Cortex of kidney (tissue), 1 donor: ENCODE measurements around the gene CCDC15.
"Not testable (repeated sequence)": the region's sequence is repeated elsewhere in the genome, so short reads cannot be mapped to it uniquely, and the experiment has no call there.

Experiments used
- DNase-seq: peaks from one replicate; lab custom pipeline; 2025; lab: John Stamatoyannopoulos, UW

CCDC15 gene

GRCh38 chr11:125001079-125001778 is 47.2 kb downstream of the CCDC15 start:
- DNase-seq: no peak

GRCh38 chr11:125001849-125002248 is 47.8 kb downstream of the CCDC15 start:
- no peak for DNase-seq

GRCh38 chr11:125005491-125005890 is 51.5 kb downstream of the CCDC15 start:
- no peak for DNase-seq

GRCh38 chr11:125016413-125016812 is 62.4 kb downstream of the CCDC15 start:
- no peak for DNase-seq

- no peak for DNase-seq
These were observed 66.3 kb downstream of the CCDC15 start for GRCh38 chr11:125020342-125020741.

- no peak for DNase-seq
These were observed 68.5 kb downstream of the CCDC15 start for GRCh38 chr11:125022551-125022950.

GRCh38 chr11:125025968-125026367 is 72.0 kb downstream of the CCDC15 start:
- DNase-seq: no peak

- DNase-seq: not testable (repeated sequence)
These were observed 75.4 kb downstream of the CCDC15 start for GRCh38 chr11:125029431-125029830.

DNA sequence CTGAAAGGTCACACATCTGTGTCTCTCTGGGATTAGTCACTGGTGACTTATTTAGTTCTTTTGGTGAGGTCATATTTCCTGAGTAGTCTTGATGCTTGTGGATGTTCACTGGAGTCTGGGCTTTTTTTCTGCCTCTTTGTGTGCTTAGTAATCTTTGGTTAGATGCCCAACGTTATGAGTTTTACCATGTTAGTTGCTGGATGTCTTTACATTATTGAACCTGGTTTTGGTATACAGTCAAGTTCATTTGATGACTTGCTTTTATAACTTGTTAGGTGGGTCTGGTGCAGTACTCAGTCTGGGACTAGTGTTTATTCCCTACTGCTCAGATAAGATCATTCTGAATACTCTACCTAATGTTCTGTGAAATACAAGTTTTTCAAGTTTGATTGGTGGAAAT is 82.9 kb downstream of the CCDC15 start:
- no peak for DNase-seq

- DNase-seq: no peak
These were observed 95.3 kb downstream of the CCDC15 start for GRCh38 chr11:125049164-125049792.

DNA sequence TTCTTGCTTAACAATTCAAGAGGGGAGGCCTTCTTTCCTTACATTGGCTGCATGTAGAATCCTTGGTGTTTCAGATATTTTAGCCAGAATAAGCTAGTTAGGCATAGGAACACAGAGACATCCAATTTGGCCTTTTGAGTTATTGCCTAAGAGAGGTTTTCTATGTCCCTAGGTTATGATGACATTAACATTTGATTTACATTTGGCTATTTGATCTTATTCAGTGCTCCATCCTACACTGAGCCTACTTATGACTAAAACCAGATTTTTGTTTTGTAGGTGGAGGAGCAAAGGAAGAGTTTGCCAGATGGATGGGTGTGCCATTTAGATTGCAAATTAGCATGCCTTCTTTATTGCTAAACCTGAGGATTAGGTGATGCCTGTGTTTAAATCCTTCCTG is 98.0 kb downstream of the CCDC15 start:
- DNase-seq: no peak

- DNase-seq: no peak
These were observed 99.2 kb downstream of the CCDC15 start for GRCh38 chr11:125053167-125053566.

- no peak for DNase-seq
These were observed 101.2 kb downstream of the CCDC15 start for GRCh38 chr11:125055107-125055715.

DNA sequence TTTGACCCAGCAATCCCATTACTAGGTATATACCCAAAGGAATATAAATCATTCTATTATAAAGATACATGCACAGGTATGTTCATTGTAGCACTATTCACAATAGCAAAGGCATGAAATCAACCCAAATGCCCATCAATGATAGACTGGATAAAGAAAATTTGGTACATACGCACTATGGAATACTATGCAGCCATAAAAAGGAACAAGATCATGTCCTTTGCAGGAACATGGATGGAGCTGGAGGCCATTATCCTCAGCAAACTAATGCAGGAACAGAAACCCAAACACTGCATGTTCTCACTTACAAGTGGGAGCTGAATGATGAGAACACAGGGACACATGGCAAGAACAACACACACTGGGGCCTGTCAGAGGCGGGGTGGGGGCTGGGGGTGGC is 102.1 kb downstream of the CCDC15 start:
- not testable (repeated sequence) for DNase-seq

DNA sequence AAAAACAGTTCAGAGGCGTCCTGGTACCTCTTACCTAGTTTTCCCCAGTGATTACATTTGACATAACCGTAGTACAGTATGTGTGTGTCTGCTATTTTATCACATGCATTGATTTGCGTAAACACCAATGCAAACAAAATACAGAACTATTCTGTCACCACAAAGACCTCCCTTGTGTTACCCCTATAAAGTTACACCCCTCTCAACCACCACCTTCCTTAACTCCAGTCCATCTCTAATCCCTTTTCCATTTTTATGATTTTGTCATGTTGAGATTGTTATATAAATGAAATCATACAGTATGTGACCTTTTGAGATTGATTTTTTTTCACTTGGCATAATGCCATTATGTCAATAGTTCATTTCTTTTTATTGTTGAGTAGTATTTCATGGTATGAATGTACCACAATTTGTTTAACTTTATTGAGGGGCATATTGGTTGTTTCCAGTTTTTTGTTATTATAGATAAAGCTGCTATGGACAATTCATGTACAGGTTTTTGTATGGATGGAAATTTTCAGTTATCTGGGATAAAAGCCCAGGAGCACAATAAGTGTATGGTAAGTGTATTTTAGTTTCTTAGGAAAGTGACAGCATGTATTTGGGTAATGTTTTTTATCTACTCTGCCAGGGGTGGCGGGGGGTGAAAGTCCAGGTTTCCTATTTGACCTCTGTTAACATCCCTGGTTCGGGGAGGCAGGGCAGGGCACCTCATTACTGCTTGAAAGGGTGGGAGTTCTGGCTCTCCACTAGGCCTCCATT is 103.1 kb downstream of the CCDC15 start:
- DNase-seq: no peak

DNA sequence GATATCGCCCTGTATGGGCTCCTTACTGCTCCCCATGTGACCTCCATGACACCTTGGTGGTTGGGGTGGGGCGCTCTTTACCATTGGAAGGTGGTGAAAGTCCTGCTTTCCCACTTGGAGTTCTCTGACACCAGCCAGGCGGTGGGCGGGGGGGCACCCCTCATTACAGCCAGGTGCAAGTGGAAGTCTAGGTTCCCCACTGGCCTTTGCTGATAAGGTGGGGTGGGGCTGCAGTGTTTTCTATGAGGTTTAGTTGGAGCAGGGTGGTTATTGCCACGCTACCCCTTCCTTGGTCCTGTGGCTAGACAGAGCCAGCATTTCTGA is 103.7 kb downstream of the CCDC15 start:
- no peak for DNase-seq

DNA sequence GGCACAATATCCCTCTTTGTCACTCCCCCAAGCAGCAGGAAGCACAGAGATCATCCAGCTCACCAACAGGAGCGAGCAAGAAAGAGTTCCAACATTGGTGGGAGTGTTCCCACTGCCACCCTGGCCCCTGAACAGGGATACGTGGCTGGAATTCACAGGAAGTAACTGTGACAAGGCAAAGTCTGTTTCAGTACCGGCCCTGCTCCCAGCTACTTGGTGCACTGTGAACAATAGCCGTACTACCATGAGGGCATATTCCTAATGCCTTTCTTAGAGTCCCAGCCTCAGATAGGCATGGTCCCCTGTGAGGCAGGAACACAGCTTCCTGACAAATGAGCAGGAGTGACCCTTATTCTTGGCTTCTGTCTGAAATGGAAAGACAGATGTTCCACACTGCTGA is 107.3 kb downstream of the CCDC15 start:
- DNase-seq: no peak

DNA sequence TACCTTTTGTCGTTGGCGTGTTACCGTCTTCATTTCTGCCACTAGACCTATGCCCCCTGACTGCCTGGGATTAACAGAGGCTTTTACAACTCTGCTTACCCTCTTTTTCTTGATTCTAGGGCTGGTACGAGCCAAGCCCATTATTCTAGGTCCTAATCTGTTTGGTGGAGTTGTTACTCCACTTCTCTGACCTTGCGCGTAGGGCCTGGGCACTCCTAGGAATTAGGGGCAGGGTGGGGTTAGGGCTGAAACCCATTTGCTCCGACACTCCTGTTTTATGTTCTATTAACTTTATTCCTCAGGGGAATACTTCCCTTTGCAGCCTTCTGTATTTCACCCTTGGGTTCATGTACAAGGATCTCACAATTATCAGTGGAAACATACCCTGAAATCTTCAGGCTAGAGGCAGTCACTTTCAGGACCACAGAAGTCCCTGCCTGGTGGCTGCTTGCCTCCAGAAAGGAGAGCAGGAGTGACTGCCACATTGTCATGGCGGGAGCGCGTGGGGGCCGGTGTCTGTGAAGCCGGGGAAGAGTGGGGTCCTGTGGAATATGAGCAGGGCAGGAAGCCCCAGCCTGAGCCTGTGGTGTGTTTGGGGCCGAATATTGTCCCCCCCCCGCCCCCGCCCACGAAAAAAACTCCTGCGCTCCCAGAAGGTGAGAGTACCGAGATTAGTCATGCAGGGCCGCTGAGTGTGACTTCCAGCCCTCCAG is 108.4 kb downstream of the CCDC15 start:
- DNase-seq: no peak

GRCh38 chr11:125062931-125063428 is 109.0 kb downstream of the CCDC15 start, which contains the start of gene SLC37A2:
TSS of gene SLC37A2 (plus strand) at chr11:125063305. CDS start at chr11:125063368, 63 bp downstream.
- no peak for DNase-seq

GRCh38 chr11:125063429-125064043 is 109.5 kb downstream of the CCDC15 start:
- no peak for DNase-seq

- no peak for DNase-seq
These were observed 110.1 kb downstream of the CCDC15 start for GRCh38 chr11:125064070-125064469.
